ENCODE data around the gene PTOV1.

The PTOV1 gene

DNA sequence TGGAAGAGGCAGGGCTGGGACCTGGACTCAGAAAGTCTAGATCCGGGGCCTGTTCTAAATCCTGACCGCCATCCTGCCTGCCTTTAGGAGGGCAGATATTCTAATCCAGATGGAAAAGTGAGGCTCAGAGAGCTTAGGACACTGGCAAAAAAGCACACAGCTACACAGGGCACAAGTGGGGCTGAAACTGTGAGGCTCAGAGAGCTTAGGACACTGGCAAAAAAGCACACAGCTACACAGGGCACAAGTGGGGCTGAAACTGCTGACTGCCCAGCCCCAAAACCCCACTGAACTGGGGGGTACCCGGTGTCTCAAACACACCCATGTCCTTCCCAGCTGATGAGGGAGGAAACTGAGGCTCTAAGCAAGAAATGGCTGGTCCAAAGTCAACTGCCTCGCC lies 24.2 kb downstream of the PTOV1 start:
- no peak for DNase-seq (ENCODE audit: low spot score)

DNA sequence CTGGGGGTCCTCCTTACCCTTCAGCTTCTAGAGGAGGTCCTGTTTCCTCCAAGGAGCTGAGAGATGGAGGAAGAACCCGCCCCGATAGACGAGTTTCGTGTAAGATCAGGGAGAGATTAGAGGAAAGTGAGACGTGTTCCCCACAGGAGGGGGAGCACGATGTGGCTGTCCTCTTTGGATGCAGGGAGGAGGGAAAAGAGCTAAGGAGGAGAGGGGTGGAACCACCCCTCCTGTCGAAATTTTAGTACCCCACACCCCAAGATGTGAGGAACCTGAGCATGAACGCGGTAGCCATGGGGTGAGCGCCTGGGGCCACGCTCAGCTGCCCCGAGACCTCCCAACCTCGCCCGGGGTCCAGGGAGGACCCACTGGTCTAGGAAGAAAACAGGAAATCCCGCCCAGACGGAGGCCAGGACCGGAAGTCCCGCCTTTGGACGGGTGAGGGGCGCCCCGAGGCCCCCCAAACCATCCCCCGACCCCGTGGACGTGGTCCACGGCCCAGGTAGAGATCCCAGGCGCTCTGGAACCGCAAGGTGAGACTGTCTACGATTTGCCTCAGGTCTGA lies 25.0 kb downstream of the PTOV1 start:
- DNase-seq (ENCODE audit: low spot score), result peak; percentile 78

DNA sequence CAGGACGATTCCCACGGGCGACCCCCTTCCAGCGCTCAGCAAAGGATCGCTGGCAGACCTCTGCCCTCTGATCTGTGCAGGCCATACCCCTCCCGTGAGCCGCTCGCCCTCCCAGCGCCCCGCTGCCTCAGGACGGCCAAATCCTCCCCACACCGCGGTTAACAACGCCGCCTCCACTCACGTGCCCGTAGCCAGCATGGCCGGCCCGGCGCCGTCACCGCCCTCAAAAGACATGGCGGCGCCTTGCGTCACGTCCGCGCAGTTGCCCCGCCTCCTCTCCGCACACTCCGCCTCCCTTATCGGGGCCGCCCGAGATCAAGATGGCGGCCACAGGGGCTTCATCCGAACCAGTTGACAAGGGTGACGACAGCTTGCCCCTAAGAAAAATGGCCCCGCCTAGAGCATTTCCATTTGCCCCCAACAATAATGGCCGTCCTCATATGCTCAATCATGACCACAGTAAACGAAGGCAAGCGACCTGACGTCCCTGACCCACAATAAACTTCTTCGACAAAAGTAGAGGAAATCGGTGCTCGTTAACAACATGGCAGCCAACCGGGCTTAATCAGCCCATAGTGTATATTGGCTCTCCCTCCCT lies 25.6 kb downstream of the PTOV1 start:
- DNase-seq (ENCODE audit: low spot score), result peak; percentile 61

DNA sequence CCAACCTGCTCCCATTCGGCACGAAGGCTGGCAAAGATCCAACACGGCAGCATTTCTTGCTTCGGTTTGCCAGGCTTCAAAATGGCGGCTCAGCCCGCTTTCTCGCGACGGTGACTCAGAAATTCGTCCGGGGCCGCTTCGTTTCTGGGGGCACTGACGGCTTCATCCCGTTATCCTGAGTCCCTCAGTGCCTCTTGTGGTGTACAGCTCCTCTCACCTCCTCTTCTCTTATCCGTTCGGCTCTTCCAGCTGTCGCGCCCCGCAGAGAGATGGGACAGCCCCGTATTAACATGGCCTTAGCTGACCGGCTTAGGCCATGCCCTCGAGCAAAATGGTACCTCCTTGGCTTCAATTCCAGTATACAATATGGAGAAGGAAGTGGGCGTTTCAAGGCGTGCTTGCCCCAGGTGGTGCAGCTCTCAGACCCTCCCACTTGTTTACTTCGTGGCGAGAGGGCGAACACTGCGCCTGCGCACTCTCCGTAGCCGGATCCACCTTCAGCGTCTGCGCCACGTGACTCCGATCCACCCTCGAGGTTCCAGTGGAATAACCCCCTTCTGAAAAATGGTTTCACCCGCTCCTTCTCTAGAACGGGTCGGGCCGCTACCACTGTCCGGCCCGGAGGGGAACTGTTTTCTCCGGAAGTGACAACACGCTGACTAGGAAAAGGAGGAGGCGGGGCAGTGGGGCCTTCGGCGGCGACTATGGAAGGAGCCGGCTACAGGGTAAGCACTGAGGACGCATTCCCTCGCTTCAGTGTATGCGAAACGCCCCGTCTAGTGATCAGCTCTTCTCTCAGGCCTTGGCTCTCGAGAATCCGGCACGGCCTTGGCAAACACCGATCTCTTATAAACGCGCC lies 26.3 kb downstream of the PTOV1 start, which contains the start of the genes AKT1S1 and TBC1D17:
Gene AKT1S1 (minus strand): TSS at position 336 of the 859 bp plus-strand sequence. CDS start 4,060 bp downstream, outside the sequence.
Gene TBC1D17 (plus strand): TSS at position 683 of the 859 bp plus-strand sequence. CDS start 22 bp downstream, at position 705.
- peak; percentile 99 for DNase-seq (ENCODE audit: low spot score)

DNA sequence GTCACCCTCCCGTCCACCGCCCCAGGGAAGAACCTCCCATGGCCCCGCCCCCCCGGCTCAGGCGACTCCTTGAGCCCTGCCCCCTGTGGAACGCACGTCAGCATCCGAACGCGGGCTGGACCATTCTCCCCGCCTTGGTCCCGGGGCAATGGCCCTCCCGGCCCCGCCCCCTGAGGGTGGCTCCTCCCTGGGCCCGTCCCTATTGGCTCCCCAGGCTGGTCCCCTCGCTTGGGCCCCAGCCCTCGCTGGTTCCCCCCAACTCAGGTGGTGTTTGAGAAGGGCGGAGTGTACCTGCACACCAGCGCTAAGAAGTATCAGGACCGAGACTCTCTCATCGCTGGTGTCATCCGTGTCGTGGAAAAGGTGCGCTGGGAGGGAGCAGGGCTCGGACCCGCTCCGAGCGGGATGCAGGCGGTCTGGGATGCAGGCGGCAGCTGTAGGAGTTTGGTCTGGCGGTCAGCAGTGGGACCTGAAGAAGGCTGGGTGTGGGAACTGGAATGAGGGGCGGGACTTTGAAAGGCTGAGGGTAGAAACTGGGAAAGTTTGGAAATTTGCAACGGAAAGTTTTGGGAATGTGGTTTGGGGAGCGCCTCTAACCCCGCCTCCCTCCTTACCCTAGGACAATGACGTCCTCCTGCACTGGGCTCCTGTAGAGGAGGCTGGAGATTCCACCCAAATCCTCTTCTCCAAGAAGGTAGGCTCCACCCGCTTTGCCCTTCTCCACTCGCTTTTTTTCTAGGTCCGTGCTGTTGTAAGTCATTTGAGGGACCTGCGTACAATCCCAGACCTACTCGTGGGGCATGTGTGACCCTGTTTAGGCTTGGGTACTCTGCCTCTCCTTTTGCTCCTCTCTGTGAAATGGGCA lies 27.2 kb downstream of the PTOV1 start:
- DNase-seq (ENCODE audit: low spot score), result peak; percentile 96

DNA sequence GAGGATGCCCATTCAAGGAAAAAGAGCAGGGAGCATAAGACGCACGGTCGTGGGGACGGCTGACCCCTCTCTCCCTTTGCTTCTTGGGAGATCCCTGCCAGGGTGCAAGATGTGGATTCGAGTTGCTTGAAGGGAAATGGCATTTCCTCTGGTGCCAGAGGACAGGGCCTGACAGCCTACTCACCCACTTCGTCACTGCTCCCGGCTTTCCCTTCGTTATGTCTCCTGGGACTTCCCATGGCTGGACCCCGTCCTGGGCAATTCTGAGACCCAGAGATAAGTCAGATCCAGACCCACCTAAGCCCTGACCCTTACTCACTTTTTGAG lies 27.7 kb downstream of the PTOV1 start:
- no peak for DNase-seq (ENCODE audit: low spot score)

DNA sequence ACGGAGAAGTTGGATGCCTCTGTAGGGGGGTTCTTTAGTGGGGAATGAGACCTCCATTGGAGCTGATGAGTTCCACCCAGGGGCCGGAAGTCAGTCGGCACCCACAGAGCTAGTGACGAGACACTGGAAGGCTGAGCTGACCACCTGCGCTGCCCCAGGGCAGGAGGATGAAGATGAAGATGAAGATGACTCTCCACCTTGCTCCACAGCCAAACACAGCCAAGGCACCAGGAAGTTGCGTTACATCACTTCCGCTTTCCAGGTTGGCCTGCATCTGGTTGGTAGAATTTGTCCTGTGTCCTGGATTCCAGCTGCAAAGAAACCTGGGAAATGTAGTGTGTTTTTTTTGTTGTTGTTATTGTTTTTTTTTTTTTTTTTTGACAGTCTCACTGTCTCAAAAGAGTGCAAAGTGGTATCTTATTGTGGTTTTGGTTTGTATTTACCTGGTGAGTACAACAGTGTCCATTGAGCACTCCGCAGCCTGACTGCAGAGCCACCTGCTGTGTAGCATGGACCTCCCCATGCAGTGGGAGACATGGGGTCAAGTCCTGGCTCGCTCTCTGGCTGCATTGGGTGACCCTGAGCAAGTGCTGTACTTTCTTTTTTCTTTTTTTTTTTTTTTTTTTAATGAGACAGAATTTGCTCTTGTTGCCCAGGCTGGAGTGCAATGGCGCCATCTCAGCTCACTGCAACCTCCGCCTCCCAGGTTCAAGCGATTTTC lies 28.4 kb downstream of the PTOV1 start:
- no peak for DNase-seq (ENCODE audit: low spot score)

DNA sequence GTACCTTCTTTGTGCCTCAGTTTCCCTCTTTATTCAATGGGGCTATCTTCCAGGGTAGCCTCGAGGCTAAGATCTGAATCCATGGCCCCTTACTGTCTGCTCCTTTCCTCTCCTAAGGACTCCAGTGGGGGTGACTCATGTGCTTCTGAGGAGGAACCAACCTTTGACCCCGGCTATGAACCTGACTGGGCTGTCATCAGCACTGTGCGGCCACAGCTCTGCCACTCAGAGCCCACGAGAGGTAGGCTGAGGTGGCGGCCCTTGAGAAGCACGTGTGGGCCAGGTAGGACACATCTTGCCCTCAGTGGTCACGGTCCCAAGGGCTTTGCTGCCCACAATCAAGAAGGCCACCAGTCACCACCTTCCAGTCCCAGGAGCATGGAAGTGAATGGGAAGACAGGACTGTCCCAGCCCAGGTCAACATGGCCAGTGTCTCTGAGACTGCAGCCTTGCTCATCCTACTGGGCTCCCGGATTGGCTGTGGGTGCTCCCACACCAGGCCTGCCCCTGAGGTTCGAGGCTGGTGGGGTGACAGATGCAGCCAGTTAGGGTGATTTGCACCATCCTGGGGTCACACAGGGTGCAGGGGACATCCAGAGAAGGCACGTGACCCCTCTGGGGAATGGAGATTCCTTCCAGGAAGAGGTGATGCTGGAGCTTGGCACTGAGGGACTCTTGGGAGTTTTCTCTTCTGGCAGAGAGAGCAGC lies 29.4 kb downstream of the PTOV1 start:
- no peak for DNase-seq (ENCODE audit: low spot score)

DNA sequence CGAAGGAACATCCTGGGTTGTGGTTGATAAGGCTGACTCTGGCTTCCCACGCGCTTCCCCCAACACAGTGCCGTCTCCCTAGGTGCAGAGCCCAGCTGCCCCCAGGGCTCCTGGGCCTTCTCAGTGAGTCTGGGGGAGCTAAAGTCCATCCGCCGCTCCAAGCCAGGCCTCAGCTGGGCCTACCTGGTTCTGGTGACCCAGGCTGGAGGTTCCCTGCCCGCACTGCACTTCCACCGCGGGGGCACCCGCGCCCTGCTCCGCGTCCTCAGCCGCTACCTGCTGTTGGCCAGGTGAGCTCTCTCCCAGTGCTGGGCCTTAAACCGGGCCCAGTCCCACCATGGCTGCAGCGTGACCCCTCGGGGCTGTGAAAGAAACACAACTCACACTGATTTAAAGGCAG lies 30.2 kb downstream of the PTOV1 start:
- DNase-seq (ENCODE audit: low spot score), result no peak

DNA sequence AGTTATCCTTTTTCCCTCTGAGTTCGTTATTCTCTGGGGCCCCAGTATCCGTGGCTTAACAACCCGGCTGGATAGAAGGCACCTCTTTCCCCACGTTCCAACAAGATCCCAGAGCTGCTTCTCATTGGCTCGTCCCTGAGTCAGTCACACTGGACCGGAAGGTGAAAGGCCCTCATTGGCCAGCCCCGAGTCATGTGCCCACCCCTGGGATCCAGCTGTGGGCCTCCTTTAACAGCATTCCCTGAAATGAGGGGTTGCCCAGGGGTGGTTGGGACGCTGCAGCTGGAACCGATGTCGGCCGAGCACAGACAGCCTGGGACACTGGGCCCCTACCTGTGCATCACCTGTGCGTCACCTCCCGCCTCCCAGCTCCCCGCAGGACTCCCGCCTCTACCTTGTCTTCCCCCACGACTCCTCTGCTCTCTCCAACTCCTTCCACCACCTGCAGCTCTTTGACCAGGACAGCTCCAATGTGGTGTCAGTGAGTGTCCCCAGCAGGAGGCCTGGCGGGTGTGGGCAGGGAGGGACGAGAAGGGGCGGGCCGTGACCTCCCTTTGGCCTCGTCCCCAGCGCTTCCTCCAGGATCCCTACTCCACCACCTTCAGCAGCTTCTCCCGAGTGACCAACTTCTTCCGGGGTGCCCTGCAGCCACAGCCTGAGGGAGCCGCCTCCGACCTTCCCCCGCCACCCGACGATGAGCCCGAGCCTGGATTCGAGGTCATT lies 30.9 kb downstream of the PTOV1 start:
- DNase-seq (ENCODE audit: low spot score), result no peak

DNA sequence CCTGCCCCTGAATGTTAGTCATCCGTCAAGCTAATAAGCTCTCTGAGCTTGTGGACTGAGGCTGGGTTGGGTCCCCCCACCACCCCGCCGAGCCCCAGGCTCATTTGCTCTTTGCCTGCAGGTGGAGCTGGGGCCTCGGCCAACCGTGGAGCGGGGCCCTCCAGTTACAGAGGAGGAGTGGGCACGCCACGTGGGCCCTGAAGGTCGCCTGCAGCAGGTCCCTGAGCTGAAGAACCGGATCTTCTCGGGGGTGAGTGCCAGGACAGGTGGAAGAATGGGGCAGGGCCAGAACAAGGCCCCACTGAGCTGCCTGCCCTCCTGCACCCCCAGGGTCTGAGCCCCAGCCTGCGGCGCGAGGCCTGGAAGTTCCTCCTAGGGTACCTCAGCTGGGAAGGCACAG lies 31.7 kb downstream of the PTOV1 start:
- no peak for DNase-seq (ENCODE audit: low spot score)

DNA sequence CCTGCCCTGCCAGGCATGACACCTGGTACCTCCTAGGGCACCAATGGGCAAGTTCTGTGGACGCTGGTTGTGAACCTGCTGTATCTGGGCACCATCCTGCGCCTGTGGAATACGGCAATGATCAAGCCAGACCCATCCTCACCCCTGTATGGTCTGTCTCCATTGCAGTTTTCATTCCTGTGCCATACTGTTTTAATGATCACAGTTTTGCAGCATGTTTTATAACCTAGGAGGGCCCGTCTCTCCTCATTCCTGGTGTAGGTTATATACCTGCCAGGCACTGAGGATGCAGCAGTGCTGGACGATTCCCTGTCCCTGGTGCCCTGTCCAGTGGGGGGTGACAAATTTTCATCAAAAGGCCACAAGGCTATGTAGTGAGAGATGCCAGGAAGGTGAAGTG lies 32.1 kb downstream of the PTOV1 start:
- DNase-seq (ENCODE audit: low spot score), result no peak

DNA sequence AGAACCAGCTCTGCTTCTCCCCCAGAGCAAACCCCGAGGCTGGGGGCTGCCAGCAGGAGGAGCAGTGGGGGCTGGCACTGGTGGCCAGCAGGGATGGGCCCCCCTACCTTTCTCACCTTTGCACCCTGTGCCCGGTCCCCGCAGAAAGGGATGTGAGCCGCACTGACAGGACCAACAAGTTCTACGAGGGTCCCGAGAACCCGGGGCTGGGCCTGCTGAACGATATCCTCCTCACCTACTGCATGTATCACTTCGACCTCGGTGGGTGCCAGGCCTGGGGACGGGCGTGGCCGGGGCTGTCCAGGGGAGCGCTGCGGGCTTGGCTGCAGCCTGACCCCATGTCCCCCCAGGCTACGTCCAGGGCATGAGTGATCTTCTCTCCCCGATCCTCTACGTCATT lies 33.1 kb downstream of the PTOV1 start:
- DNase-seq (ENCODE audit: low spot score), result no peak

DNA sequence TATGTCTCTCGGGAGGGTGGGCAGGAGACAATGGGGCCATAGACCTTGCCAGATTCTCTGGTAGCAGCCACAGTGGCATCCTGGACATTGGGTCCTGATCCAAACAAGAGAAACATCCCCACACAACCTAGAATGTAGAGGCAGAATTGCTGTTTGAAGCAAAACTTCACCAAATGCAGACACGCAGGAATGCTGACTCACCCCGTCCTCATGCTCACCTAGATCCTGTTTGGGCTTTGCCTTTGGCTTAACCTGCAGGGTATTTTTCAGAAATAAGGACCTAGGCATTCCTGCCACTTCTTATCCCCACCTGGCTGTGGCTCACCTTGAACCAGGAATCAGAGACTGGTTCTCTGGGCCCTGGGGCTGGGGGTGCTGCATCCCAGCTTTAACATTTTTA lies 33.8 kb downstream of the PTOV1 start:
- no peak for DNase-seq (ENCODE audit: low spot score)

DNA sequence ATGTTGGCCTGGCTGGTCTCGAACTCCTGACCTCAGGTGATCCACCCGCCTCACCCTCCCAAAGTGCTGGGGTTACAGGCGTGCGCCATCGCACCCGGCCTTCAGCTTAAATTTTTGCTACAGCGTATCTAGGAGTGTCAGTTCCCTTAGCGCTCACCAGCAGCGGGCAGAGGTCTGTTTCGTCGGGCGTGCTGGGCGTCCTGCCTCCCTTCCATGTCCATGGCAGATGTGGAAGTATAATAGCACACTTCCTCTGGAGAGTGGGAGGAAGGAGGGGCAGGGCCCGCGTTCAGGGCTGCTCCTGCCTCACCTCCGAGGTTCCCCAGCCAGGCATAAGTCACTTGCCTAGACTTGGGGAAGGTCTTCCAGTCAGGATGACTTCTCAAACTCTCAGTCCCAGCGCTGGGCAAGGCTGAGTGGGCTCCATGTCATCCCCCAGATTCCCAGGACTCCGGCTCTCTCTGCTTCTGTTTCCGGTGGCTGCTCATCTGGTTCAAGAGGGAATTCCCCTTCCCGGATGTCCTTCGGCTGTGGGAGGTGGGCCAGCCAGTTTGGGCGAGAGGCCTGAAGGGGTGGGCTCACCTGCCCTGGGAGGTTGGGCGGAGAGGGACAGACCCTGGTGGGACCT lies 36.2 kb downstream of the PTOV1 start:
- no peak for DNase-seq (ENCODE audit: low spot score)

DNA sequence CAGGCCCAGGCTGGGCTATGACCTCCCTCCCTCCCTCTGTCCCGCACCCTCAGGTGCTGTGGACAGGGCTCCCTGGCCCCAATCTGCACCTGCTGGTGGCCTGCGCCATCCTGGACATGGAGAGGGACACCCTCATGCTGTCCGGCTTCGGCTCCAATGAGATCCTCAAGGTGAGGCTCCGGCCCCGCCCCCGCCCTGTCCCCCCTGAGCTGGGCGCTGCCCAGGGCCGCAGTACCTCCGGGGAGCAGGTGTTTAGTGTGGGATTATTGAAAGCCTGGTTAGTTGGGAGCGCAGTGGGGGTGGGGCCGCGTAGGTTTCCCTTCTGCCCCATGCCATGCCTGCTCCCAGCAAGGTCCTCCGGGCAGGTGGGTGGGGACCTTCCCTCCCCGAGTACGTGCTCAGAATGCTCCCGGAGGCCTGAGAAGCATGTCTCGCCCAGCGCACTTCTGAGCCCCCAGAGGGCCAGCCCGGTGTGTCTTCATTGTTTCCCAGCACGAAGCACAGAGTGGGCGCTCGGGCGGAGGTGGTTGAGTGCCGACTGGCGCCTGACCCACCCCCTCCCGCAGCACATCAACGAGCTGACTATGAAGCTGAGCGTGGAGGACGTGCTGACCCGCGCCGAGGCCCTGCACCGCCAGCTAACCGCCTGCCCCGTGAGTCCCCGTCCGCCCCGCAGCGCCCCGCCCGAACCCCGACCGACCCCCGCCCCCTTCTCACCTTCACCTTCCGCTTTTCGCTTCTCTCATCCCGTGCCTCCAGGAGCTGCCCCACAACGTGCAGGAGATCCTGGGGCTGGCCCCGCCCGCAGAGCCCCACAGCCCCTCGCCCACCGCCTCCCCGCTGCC lies 36.9 kb downstream of the PTOV1 start:
- DNase-seq (ENCODE audit: low spot score), result no peak

DNA sequence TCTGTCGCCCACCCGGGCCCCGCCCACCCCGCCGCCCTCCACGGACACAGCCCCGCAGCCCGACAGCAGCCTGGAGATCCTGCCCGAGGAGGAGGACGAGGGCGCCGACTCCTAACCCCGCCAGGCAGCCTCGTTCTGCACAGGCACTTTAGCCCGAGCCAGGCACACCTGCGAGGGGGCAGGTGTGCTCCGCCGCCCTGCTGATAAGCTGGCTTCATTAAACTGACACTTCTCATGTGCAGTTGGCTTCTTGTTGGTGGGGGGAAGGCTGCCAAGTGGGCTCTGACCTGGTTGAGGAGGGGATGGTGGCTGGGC lies 37.5 kb downstream of the PTOV1 start:
- DNase-seq (ENCODE audit: low spot score), result no peak

DNA sequence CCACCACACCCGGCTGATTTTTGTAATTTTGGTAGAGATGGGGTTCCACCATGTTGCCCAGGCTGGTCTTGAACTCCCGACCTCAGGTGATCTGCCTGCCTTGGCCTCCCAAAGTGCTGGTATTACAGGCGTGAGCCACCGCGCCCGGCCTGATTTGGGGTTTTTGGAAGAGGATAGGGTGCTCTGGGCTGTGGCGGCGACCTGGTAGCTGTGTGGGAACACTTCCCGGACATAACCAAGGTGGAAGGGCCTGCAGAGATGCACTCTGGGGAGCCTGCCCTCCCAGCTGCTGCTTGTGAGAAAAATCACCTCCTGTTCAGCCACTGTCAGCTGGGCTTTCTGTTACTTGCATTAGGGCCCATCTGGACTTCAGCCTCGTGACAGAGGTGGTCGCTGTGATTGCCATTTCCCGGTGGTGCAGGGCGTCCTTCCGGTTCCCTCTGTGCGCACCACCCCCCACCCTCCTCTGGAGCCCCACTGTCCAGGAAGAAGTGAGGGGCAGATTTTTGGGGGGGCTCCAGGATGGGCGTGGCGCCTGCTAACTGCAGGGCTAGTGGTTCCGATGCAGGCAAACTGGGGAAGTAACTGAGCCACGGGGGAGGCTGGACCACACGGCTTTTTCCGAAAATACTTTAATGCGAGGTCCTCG lies 38.2 kb downstream of the PTOV1 start:
- no peak for DNase-seq (ENCODE audit: low spot score)
